ENCODE measurements around the gene LYPLAL1. TPM values are rescaled to one million over a fixed set of nuclear protein-coding genes. Genes with fewer than 3 reads are reported as not detected.
"Not testable (repeated sequence)": the region's sequence is repeated elsewhere in the genome, so short reads cannot be mapped to it uniquely, and the experiment has no call there.

LYPLAL1 gene
- total RNA-seq, 1 donor from 2014 or later, result 10.9 TPM

GRCh38 chr1:219163401-219163954 lies 10.2 kb upstream of the LYPLAL1 start:
- DNase-seq (ENCODE audit: low read depth in 2 of 2), result no peak

GRCh38 chr1:219171192-219171935 lies 2.3 kb upstream of the LYPLAL1 start:
- no peak for DNase-seq (ENCODE audit: low read depth in 2 of 2)

GRCh38 chr1:219172821-219173220 lies 857 bp upstream of the LYPLAL1 start:
- no peak for DNase-seq (ENCODE audit: low read depth in 2 of 2)

GRCh38 chr1:219173434-219173757 lies 282 bp upstream of the LYPLAL1 start:
- no peak for DNase-seq (ENCODE audit: low read depth in 2 of 2)

- DNase-seq (ENCODE audit: low read depth in 2 of 2), result peak in 1 of 2 donors; percentile 88
Observed at GRCh38 chr1:219174460-219175211, 958 bp downstream of the LYPLAL1 start.

- no peak for DNase-seq (ENCODE audit: low read depth in 2 of 2)
Observed at GRCh38 chr1:219175212-219175564, 1.5 kb downstream of the LYPLAL1 start.

- DNase-seq (ENCODE audit: low read depth in 2 of 2), result no peak
Observed at GRCh38 chr1:219176168-219176567, 2.5 kb downstream of the LYPLAL1 start.

GRCh38 chr1:219177363-219177762 lies 3.7 kb downstream of the LYPLAL1 start:
- peak in 1 of 2 donors; percentile 78 for DNase-seq (ENCODE audit: low read depth in 2 of 2)

- DNase-seq (ENCODE audit: low read depth in 2 of 2), result no peak
Observed at GRCh38 chr1:219177940-219178339, 4.3 kb downstream of the LYPLAL1 start.

GRCh38 chr1:219179293-219179692 lies 5.6 kb downstream of the LYPLAL1 start:
- no peak for DNase-seq (ENCODE audit: low read depth in 2 of 2)

GRCh38 chr1:219184337-219184736 lies 10.7 kb downstream of the LYPLAL1 start:
- no peak for DNase-seq (ENCODE audit: low read depth in 2 of 2)

- DNase-seq (ENCODE audit: low read depth in 2 of 2), result no peak
Observed at GRCh38 chr1:219185486-219186117, 11.9 kb downstream of the LYPLAL1 start.

GRCh38 chr1:219188331-219188803 lies 14.7 kb downstream of the LYPLAL1 start:
- peak in 1 of 2 donors; percentile 27 for DNase-seq (ENCODE audit: low read depth in 2 of 2)

- DNase-seq (ENCODE audit: low read depth in 2 of 2), result peak; percentile 68 to 79
Observed at GRCh38 chr1:219189021-219189824, 15.5 kb downstream of the LYPLAL1 start.

GRCh38 chr1:219189952-219190351 lies 16.3 kb downstream of the LYPLAL1 start:
- no peak for DNase-seq (ENCODE audit: low read depth in 2 of 2)

- DNase-seq (ENCODE audit: low read depth in 2 of 2), result no peak
Observed at GRCh38 chr1:219190605-219191004, 16.9 kb downstream of the LYPLAL1 start.

- not testable (repeated sequence) for DNase-seq (ENCODE audit: low read depth in 2 of 2)
Observed at GRCh38 chr1:219195833-219196232, 22.2 kb downstream of the LYPLAL1 start.

GRCh38 chr1:219201656-219202055 lies 28.0 kb downstream of the LYPLAL1 start:
- DNase-seq (ENCODE audit: low read depth in 2 of 2), result no peak

GRCh38 chr1:219202567-219202966 lies 28.9 kb downstream of the LYPLAL1 start:
- DNase-seq (ENCODE audit: low read depth in 2 of 2), result no peak

GRCh38 chr1:219206350-219206749 lies 32.7 kb downstream of the LYPLAL1 start:
- DNase-seq (ENCODE audit: low read depth in 2 of 2), result no peak

GRCh38 chr1:219209578-219209977 lies 35.9 kb downstream of the LYPLAL1 start:
- DNase-seq (ENCODE audit: low read depth in 2 of 2), result no peak

Measured in dermis microvascular lymphatic vessel endothelial cell (primary cell).